Measurements from ENCODE around the gene ULK1.

DNA sequence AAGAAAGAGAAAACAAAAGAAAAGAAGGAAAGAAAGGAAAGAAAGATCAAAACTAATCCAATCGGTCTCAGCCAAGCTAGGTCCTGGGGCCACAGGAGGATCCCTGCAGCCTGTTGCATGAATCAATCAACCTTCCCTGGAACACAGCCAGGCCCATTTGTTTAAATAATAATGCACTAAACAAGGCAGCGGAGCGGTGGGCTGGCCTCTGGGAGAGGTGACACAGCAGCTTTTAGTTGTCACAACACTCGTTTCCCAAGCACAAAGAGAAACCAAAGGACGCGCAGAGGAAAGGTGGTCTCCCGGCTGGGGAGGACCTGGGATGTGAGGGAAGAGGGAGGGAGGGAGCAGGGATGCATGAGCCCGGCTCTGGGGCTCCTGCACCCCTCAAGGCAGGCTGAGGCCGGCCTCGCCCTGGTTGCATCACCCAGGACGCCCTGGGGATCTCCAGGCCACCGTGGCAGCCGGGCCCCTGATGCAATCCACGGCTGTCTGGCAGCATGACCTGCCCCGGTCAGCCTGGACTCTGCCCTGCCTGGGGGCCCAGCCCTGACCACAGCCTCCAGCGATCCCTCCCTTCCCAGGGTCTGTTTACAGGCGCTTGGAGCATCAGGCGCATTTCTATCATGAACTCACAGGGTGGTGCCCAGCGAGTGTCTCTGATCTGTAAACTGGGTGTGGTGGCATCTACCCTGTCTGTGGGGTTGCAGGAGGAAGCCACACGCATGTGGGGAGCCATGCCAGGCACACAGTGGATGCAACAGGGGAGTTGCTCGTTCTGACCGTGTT is 33.8 kb upstream of the ULK1 start:
- TF ChIP-seq EZH2 (IDR thresholded peaks at IDR 0.05) (no peak), POLR2AphosphoS5 (IDR thresholded peaks at IDR 0.05; ENCODE audit: borderline replicate concordance, low read depth, low read length) (no peak), FOXP2 (optimal IDR thresholded peaks at IDR 0.05; ENCODE audit: control extremely low read depth, extremely low read length, insufficient read depth) (no peak)
